ENCODE measurements around the gene LRRTM4. TPM values are rescaled to one million over a fixed set of nuclear protein-coding genes. Genes with fewer than 3 reads are reported as not detected.

Gene LRRTM4
- total RNA-seq, 1 experiment from 2014 or later = 12.0 TPM

- no peaks in the 10 kb centered on the region for H3K27me3 ChIP-seq (ENCODE audit: insufficient read depth, low read length)
- H2AK5ac ChIP-seq (ENCODE audit: insufficient read length, low read length) = no peak overlapping the region
- Mint-ChIP-seq H3K4me3 (no peak overlapping the region), H3K4me1 (peaks cover 0 to 3% of the 10 kb centered on the region in 2 experiments; a peak in 1 of 4 replicates), H3K9me3 (no peaks in the 10 kb centered on the region), H3K27ac (no peak overlapping the region), H3K27me3 (ENCODE audit: low read depth) (no peaks in the 10 kb centered on the region), H3K36me3 (ENCODE audit: insufficient read depth in 1 of 3, low read depth in 3 of 3) (no peaks in the 10 kb centered on the region)
- no peak overlapping the region for H4K8ac ChIP-seq (replicated peaks; ENCODE audit: insufficient read length, low read depth, low read length)
- H2BK15ac ChIP-seq (ENCODE audit: low read depth, low read length) = no peak overlapping the region
- no peak for TF ChIP-seq CTCF (conservative IDR thresholded peaks at IDR 0.05)
- no peaks in the 10 kb centered on the region for H3K4me1 ChIP-seq (ENCODE audit: insufficient read depth, low read length)
- no peaks in the 10 kb centered on the region for H4K20me1 ChIP-seq (ENCODE audit: control insufficient read depth, insufficient read depth, insufficient read length)
- no peak overlapping the region for H2BK120ac ChIP-seq (ENCODE audit: low read depth, low read length, poor library complexity, severe bottlenecking)
- H2AFZ ChIP-seq (ENCODE audit: low read length) = no peak overlapping the region
- H3K14ac ChIP-seq (ENCODE audit: insufficient read depth, low read length) = no peak overlapping the region
- H3K79me2 ChIP-seq (ENCODE audit: insufficient read depth, low read length) = no peaks in the 10 kb centered on the region
- no peak for DNase-seq
- H4K5ac ChIP-seq (ENCODE audit: insufficient read length, low read depth, low read length) = no peak overlapping the region
- H4K91ac ChIP-seq (ENCODE audit: insufficient read length, low read depth, low read length) = no peak overlapping the region
- H3K18ac ChIP-seq (ENCODE audit: insufficient read length, low read depth, low read length) = no peak overlapping the region
- no peak overlapping the region for H3T11ph ChIP-seq (ENCODE audit: low read length)
- no peak overlapping the region for H3K27ac ChIP-seq (ENCODE audit: insufficient read length, low read depth, low read length)
- H3K9me3 ChIP-seq (ENCODE audit: control insufficient read depth, low read depth, low read length) = no peaks in the 10 kb centered on the region
- no peak overlapping the region for H3K9ac ChIP-seq (ENCODE audit: extremely low read depth, insufficient read length, low read length)
- H3K56ac ChIP-seq (ENCODE audit: insufficient read length, low read depth, low read length) = no peak overlapping the region
- no peaks in the 10 kb centered on the region for H3K79me1 ChIP-seq (ENCODE audit: insufficient read depth, low read depth, low read length, poor library complexity, severe bottlenecking)
- H2BK20ac ChIP-seq (ENCODE audit: low read depth, low read length, poor library complexity, severe bottlenecking) = no peak overlapping the region
- no peak overlapping the region for H3K23ac ChIP-seq (ENCODE audit: insufficient read length, low read depth, low read length)
- no peak overlapping the region for H2BK12ac ChIP-seq (ENCODE audit: insufficient read length, low read depth, low read length)
- no peak overlapping the region for H2BK5ac ChIP-seq (ENCODE audit: insufficient read length, low read length)
- H3K23me2 ChIP-seq (ENCODE audit: insufficient read length, low read depth, low read length, poor library complexity, severe bottlenecking) = no peaks in the 10 kb centered on the region
- H3K4me2 ChIP-seq (ENCODE audit: insufficient read depth, insufficient read length, low read length) = no peak overlapping the region
- no peak overlapping the region for H3K4ac ChIP-seq (ENCODE audit: low read depth, low read length)
Observed at GRCh38 chr2:76928026-76928425, 594.1 kb downstream of the LRRTM4 start.
